ENCODE measurements around the gene GTPBP1. TPM values are rescaled to one million over a fixed set of nuclear protein-coding genes. Genes with fewer than 3 reads are reported as not detected.

The GTPBP1 gene
- total and polyA plus RNA-seq, 8 donors, result 9.2 to 199 (median 28.5) TPM

DNA sequence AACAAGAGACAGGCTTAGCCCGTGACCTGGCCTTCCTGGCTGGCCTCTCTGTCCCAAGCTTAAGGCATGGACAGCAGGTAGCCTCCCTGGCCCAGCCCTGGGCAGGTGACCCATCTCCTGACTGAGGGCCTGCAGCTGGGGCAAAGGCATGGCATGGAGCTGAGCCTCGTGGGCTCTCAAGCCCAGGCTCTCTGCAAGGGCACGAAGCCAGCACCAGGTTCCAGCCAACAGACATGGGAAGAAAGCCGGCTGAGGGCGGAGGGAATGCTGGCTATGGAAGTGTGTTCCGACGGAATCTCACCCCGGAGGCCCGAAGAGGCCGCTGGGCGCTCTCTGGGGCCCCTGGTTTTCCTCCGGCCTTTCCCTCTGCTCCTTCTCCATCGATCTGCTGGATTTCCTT is 75.3 kb downstream of the GTPBP1 start:
- peaks cover 0 to 18% (median 6%) of the 10 kb centered on the region in 4 donors for H3K4me1 ChIP-seq
- WGBS, 5 donors, result 81 to 94% (median 90%) methylated on average over 13 of the region's 13 CpGs
- H3K36me3 ChIP-seq, result peaks cover 3 to 57% (median 44%) of the 10 kb centered on the region in 4 donors
- no peak for DNase-seq
- no peaks in the 10 kb centered on the region for H3K9me3 ChIP-seq
- intact Hi-C loops (cut with DNase I; ENCODE audit: low total_unique reads), result no loop called here
- TF ChIP-seq, protein P1, sequence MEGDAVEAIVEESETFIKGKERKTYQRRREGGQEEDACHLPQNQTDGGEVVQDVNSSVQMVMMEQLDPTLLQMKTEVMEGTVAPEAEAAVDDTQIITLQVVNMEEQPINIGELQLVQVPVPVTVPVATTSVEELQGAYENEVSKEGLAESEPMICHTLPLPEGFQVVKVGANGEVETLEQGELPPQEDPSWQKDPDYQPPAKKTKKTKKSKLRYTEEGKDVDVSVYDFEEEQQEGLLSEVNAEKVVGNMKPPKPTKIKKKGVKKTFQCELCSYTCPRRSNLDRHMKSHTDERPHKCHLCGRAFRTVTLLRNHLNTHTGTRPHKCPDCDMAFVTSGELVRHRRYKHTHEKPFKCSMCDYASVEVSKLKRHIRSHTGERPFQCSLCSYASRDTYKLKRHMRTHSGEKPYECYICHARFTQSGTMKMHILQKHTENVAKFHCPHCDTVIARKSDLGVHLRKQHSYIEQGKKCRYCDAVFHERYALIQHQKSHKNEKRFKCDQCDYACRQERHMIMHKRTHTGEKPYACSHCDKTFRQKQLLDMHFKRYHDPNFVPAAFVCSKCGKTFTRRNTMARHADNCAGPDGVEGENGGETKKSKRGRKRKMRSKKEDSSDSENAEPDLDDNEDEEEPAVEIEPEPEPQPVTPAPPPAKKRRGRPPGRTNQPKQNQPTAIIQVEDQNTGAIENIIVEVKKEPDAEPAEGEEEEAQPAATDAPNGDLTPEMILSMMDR (IDR thresholded peaks at IDR 0.05), result no peak
- TF ChIP-seq POLR2A (IDR thresholded peaks at IDR 0.05), result no peak
- TF ChIP-seq EP300 (IDR thresholded peaks at IDR 0.05), result no peak
- TF ChIP-seq POLR2AphosphoS5 (IDR thresholded peaks at IDR 0.05), result no peak
- H3K27ac ChIP-seq, result no peak overlapping the region
- H3K27me3 ChIP-seq, result no peaks in the 10 kb centered on the region
- no peak overlapping the region for H3K4me3 ChIP-seq

DNA sequence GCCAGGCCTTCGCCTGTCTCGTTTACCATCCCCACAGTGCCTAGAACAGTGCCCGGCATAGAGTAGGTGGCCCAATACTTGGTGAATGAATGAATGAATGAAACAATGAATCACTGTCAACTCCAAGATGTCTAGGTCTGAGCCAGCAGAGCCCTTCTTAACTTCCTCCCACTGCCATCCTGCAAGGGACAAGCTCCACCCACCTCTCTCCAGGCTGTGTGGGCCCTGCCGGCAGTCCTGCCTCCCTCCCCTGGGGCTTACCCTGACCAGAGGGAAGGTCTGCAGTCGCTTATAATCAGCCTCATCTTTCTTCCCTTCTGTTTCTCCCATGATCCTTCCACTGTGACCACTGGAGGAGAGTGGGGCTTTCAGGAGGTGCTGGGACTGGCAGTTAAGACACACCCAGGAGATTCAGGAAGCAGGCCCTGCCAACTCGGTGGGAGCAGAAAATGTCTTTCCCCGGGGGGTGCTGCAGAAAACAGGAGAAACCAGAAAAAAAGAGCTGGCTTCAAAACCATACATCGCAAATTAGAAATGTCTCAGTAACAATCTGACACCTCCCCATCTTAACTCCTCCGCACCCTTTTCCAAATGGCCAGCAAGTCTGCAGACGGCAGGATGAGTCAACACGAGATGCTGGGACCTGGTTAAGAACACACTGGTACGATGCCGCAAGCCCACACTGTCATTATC is 76.8 kb downstream of the GTPBP1 start:
- Histone ChIP-seq H3K4me3 (no peak overlapping the region), H3K4me1 (peaks cover 0 to 29% (median 16%) of the 10 kb centered on the region in 4 donors), H3K27ac (no peak overlapping the region), H3K9me3 (no peaks in the 10 kb centered on the region), H3K27me3 (no peaks in the 10 kb centered on the region), H3K36me3 (peaks cover 3 to 51% (median 42%) of the 10 kb centered on the region in 4 donors)
- 68 to 82% (median 76%) methylated on average over 13 of the region's 13 CpGs for WGBS, 5 donors
- intact Hi-C loops (cut with DNase I; ENCODE audit: low total_unique reads), result no loop called here
- no peak for TF ChIP-seq EP300 (IDR thresholded peaks at IDR 0.05)
- TF ChIP-seq POLR2AphosphoS5 (IDR thresholded peaks at IDR 0.05), result no peak
- no peak for DNase-seq

Small RNAs within 50 kb of the gene (small RNA-seq; reads per million reads assigned to genes)
- gene AL021707.8, result 0 reads per million in 4 donors

Other genes starting within 250 kb of the GTPBP1 start
- gene KDELR3, start 237.8 kb upstream of the GTPBP1 start, total RNA-seq, result 10 to 100 TPM in 3 of 5 donors, 1 to 10 TPM in 1, not detected in 1; 3.6 to 30.7 (median 11.6) TPM
- gene KDELR3, start 237.8 kb upstream of the GTPBP1 start, polyA plus RNA-seq, result 10 to 100 TPM in 1 of 3 donors, 1 to 10 TPM in 2; 6.4 to 12.8 (median 6.8) TPM
- gene DDX17, start 199.6 kb upstream of the GTPBP1 start, total RNA-seq, result 1,000 to 10,000 TPM in 2 of 5 donors, 100 to 1,000 TPM in 3; 485 to 4,611 (median 706) TPM
- gene DDX17, start 199.6 kb upstream of the GTPBP1 start, polyA plus RNA-seq, result 100 to 1,000 TPM in 1 of 3 donors, 10 to 100 TPM in 2; 59.5 to 133 (median 79.3) TPM
- gene DMC1, start 135.8 kb upstream of the GTPBP1 start, total RNA-seq, result 10 to 100 TPM in 1 of 5 donors, not detected in 4; 10.1 TPM
- under 1 TPM; 0.37 to 0.46 (median 0.45) TPM for gene DMC1, start 135.8 kb upstream of the GTPBP1 start, polyA plus RNA-seq
- gene FAM227A, start 49.6 kb upstream of the GTPBP1 start, total RNA-seq, result 10 to 100 TPM in 1 of 5 donors, 1 to 10 TPM in 2, under 1 TPM in 2; under 0.01 to 39.1 (median 1.2) TPM
- 1 to 10 TPM in 1 of 3 donors, under 1 TPM in 2; 0.23 to 2.0 (median 0.44) TPM for gene FAM227A, start 49.6 kb upstream of the GTPBP1 start, polyA plus RNA-seq
- 10 to 100 TPM in 2 of 5 donors, 1 to 10 TPM in 3; 1.8 to 38.4 (median 9.9) TPM for gene CBY1, start 49.3 kb upstream of the GTPBP1 start, total RNA-seq
- 10 to 100 TPM; 40.9 to 43.6 (median 41.3) TPM for gene CBY1, start 49.3 kb upstream of the GTPBP1 start, polyA plus RNA-seq
- 10 to 100 TPM; 22.6 to 66.5 (median 26.1) TPM for gene TOMM22, start 24.0 kb upstream of the GTPBP1 start, total RNA-seq
- 10 to 100 TPM; 31.5 to 58.2 (median 43.3) TPM for gene TOMM22, start 24.0 kb upstream of the GTPBP1 start, polyA plus RNA-seq
- gene JOSD1, start 5.0 kb upstream of the GTPBP1 start, total RNA-seq, result 10 to 100 TPM; 21.0 to 66.1 (median 35.7) TPM
- gene JOSD1, start 5.0 kb upstream of the GTPBP1 start, polyA plus RNA-seq, result 10 to 100 TPM; 17.9 to 45.1 (median 20.8) TPM
- gene SUN2, start 50.1 kb downstream of the GTPBP1 start, total RNA-seq, result 100 to 1,000 TPM; 108 to 387 (median 142) TPM
- 10 to 100 TPM; 25.3 to 51.8 (median 26.4) TPM for gene SUN2, start 50.1 kb downstream of the GTPBP1 start, polyA plus RNA-seq
- gene DNAL4, start 88.2 kb downstream of the GTPBP1 start, total RNA-seq, result 10 to 100 TPM in 4 of 5 donors, under 1 TPM in 1; 0.58 to 33.0 (median 11.2) TPM
- 10 to 100 TPM; 15.9 to 22.5 (median 21.4) TPM for gene DNAL4, start 88.2 kb downstream of the GTPBP1 start, polyA plus RNA-seq
- 10 to 100 TPM in 2 of 5 donors, 1 to 10 TPM in 3; 1.2 to 19.6 (median 4.1) TPM for gene NPTXR, start 138.1 kb downstream of the GTPBP1 start, total RNA-seq
- 1 to 10 TPM in 2 of 3 donors, under 1 TPM in 1; 0.46 to 2.4 (median 2.2) TPM for gene NPTXR, start 138.1 kb downstream of the GTPBP1 start, polyA plus RNA-seq
- 10 to 100 TPM; 15.4 to 46.0 (median 32.9) TPM for gene CBX6, start 166.3 kb downstream of the GTPBP1 start, total RNA-seq
- 10 to 100 TPM in 2 of 3 donors, 1 to 10 TPM in 1; 8.9 to 20.3 (median 14.6) TPM for gene CBX6, start 166.3 kb downstream of the GTPBP1 start, polyA plus RNA-seq